Astrocyte of the hippocampus (primary cell): ENCODE measurements around the gene FGA.
"Not testable (repeated sequence)": the region's sequence is repeated elsewhere in the genome, so short reads cannot be mapped to it uniquely, and the experiment has no call there.

Experiments
- DNase-seq: peaks from one replicate; pipeline ENCODE4 v3.0.0; 2011; ENCODE audit warnings: low read depth, low spot score

Gene FGA

DNA sequence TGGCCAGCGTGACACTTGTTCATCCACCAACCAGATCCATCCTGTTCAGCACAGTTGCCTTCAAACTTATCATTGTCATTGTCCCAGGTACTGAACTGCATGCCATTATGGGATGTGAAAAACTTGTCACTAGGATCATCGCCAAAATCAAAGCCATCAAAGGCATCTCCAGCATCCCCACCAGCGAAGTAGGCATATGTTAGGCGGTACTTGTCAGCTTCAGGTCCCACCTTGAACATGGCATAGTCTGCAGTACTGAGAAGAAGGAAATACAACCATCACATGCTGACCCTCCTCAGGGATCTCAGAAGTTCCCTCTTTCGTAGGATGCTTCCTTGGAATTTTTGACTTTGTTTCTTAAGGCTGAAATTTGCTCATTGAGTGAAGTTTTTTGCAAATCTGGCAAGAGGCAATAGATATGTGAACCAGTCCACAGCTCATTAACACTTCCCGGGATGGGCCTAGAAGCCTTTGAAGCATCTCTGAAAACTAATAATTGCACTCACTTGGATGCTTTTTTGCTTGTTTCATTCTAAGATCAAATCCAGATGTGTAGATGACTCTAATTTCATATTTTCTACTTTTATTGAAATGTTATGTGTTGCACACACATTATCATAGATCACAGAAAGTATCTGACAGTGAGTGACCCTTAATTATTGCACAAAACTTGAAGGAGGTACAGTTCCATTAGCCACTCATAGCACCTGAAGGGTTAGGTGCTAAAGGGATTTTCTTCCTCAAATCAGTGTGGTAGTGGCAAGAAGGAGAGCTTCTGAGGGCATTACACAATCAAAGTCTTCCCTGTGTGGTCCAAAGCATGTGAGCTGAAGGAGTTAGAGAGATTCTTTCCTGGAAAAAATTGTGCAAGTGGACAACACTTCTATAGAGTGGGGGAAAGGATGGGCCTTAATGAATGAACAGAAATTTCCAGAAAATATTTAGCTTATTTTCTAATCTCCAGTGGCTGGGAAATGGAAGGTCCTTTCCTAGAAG is 16.5 kb upstream of the FGA start:
- no peak for DNase-seq

DNA sequence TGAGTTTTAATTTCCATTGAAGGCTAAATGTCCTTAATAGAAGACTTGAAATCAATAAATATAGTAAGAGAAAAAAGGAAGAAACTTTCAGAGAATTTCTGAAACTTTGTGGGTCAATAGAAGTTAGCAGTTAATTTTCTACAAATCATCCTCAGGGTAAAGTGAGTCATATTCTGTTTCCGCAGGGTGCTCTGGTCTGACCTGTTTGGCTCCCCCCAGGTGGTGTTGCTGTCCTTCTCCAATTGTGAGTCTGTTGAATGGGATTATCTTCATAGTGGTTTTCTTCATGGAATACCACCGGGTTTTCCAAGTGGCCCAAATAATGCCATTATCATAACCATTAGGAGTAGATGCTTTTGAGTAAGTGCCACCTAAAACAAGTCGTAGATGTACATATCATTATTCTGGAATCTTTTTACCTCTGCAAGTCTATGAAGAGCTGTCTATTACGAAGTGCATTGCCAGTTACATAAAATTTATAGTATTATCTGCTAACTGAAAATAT is 14.2 kb upstream of the FGA start:
- no peak for DNase-seq

DNA sequence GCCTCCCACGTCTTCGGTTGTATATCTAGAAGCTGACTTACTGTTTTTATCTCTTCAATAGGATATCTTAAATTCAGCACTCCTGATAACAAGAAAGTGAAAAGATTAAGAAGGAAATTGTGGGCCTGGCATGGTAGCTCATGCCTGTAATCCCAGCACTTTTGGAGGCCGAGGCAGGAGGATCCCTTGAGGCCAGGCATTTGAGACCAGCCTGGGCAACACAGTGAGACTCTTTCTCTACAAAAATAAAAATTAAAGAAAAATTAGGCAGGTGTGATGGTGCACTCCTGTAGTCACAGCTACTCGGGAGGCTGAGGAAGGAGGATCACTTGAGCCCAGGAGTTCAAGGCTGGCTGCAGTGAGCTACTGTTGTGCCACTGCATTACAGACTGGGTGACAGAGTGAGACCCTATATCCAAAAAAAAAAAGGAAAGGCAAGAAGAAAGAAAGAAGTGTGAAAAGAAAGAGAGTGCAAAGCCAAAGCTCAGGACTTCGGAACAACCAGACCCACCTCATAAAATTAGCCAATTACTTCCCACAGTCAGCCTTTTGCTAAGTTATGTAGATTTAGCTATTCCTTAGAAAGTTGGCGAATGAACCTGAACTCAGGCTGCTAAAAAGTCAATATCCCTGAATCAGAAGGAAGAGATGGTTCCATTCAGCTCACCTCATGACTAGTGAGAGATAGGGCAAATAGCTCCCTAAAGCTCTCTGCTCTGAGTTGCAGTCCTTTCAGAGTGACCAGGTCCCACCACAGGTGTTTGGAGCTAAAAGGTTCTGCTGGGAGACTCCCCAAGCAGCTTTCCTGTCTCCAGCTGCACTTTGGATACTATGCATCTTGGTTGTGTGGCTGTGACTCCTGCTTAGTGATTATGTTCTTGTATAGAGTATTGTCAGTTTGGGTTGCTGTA is 12.7 kb upstream of the FGA start:
- no peak for DNase-seq

DNA sequence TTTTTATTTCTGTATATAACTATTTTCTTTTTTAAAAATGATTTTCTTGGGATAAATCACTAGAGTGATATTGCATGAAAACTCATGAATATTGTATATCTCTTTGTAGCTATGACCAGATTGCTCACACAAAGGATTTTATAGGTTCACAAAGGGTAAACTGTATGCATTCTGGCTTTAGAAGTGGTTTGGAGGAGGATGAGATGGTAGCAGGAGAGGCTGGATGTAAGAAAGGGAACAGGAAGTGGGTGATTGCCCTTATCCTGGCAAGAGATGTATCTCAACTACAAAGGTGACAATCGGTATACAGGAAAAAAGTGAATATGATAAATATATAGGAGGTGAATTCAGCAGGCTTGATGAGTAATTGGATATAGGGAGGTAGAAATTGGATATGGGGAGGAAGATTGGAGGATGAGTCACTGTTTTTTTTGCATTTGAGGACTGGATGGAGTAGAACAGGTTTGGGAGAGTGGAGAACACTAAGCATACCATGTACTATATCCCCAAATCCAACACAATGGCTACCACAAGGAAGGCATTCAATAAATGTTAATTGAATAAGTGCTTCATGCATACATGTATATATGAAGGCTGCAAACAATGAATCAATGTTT is 12.0 kb upstream of the FGA start:
- no peak for DNase-seq

DNA sequence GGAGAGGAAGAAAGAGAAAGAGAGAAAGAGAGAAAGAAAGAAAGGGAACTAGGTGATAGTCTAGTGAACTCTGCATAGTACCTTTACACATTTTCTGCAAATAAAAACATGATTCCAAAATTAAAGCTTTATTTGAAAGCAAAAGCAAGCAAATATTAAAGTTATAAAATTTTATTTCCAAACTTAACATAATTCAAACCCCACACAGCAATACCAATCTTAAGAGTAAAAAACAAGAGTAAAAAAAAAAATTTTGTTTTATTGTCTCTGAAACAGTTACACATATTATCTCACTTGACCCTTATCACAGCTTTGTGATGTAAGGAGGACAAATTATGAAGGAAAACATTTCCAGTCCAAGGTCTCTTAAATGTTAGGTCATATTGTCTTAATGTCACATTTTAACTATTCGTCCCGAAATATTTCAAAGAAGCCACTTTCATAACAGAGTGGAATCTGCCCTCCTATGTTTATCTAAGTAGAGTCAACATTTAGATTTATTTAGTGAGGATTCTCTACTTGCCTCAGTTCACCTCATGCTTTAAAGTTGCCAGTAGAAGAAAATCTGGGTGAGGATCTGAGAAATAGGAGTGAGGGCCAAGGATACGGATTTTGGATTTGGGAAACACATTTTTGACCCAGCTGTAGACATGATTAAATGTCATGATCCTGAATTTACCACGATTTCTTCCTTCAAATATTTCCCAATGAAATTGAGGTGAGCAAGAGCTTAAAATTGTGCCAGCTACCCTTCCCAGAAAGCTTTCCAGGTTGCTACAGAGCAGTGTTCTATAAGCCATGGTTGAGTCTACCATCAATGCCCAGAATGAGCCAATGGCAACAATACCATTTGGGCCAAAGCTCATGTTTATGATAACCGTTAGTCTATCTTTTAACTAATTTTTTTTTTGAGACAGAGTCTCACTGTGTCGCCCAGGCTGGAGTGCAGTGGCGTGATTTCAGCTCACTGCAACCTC is 7.5 kb upstream of the FGA start:
- DNase-seq, result no peak

DNA sequence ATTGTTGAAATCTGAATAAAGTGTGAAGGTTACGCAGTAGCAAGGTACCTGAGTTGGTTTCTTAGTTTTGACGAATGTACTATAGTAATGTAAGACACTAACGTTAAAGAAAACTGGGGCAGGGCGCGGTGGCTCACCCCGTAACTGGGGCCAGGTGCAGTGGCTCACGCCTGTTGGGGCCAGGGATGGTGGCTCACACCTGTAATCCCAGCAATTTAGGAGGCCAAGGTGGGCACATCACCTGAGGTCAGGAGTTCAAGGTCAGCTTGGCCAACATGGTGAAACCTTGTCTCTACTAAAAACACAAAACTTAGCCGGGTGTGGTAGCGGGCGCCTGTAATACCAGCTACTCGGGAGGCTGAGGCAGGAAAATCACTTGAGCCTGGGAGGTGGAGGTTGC is 6.7 kb upstream of the FGA start:
- DNase-seq, result not testable (repeated sequence)

DNA sequence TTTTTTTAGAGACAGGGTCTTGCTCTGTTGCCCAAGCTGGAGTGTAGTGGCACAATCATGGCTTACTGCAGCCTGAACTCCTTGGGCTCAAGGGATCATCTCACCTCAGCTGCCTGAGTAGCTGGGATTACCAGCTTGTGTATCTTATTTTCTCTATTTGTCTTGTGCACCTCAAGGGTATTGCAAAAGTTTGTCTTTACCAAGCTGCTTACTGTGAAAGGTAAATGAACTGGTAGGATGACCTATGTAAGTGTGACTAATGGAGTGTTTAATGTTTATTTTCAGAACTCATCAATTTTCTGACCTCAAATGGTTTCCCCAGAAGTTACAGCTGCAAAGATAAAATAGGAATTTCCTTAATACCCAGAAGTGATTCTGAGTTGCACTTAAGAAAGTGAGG is 5.3 kb upstream of the FGA start:
- no peak for DNase-seq

DNA sequence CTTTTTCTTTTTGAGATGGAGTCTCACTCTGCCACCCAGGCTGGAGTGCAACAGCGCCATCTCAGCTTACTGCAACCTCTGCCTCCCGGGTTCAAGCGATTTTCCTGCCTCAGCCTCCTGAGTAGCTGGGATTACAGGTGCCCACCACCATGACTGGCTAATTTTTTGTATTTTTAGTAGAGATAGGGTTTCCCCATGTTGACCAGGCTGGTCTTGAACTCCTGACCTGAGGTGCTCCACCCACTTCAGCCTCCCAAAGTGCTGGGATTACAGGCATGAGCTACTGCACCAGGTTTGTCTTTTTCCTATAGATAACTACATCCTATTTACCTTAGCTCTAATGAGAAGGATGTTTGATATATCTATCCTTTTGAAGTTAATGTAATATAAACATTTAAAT is 3.8 kb upstream of the FGA start:
- DNase-seq, result not testable (repeated sequence)

DNA sequence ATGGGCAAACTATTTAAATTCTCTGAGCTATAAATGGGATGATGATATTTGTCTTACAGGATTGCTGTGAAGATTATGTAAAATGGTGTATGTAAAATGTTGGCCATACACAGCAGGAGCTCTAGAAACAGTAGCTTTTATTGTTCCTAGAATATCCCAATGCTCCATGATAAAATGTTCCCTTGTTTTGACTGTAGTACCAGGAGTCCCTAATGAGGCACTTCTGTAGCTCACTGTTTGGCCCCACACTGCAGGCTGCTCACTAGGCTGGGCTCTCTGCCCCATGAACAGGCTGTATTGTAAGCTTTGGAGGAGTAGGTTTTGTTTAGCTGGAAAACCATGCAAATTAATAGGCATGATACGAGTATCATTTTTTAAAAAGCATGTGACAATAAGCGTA is 3.3 kb upstream of the FGA start:
- no peak for DNase-seq

DNA sequence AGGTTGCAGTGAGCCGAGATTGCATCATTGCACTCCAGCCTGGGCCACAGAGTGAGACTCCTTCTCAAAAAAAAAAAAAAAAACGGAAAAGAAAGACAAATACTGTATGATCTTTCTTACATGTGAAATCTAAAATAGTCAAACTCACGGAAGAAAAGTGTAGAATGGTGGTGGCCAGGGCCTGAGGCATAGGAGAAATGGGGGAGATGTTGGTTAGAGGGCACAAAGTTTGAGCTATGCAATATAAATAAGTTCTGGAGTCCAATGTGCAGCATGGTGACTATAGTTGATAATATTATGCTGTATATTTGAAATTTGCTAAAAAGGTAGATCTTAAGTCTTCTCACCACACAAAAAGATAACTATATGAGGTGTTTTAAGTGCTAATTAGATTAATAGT is 1.3 kb upstream of the FGA start:
- no peak for DNase-seq

DNA sequence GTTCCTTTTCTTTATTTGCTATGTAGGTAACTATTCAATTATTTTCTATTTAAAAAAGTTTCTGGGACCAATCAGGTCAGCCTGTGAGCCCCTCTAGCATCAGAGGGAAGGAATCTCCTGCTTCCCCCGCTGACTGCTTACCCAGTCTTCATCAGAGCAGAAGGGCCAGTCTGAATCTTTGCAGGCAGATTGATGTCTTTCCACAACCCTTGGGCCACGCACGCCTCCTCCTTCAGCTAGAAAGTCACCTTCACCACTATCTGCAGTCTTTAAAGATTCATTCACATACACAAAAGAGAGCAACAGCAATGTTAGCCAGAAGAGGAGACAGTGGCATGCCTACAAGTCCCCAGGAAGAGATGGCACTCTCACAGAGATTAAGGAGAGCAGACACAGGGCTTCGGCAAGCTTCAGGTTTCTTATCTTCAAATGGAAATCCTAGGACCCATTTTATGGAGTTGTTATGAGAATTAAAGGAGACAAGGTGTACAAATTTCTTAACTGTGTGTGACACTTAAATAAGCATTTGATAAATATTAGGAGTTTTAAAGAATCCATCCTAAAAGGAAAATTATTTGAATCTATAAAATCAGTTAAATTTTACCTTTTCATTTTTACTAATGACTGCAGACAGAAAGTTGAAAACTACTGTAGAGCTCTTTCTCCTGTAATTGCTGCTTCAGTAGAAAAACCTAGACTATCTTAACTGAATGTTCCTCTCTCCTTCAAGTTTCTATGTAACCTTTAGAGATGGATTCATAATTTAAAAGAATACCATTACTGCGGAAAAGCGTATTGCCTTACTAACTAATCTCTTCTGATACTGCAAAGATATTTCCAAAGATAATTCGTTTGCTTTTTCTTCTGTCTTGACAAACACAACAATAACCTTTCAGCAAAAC is 995 bp downstream of the FGA start:
- no peak for DNase-seq

DNA sequence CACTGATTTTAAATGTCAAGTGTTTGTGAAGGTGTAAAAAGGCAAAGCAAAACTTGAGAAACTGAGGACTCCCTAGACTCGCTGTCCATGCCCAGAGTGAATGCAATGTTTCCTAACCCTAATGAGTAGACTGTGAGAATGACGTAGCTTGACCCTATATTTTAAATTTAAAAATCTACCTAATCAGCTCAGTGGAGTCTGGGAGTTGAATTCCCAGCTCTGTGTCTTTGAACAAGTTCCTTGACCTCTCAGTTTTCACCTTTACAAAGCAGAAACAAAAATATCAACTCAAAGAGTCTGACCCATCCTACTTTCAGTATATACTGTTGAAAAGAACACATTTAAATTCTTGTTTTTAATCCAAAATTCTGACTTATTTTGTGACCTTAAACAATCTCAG is 2.3 kb downstream of the FGA start:
- DNase-seq, result no peak

DNA sequence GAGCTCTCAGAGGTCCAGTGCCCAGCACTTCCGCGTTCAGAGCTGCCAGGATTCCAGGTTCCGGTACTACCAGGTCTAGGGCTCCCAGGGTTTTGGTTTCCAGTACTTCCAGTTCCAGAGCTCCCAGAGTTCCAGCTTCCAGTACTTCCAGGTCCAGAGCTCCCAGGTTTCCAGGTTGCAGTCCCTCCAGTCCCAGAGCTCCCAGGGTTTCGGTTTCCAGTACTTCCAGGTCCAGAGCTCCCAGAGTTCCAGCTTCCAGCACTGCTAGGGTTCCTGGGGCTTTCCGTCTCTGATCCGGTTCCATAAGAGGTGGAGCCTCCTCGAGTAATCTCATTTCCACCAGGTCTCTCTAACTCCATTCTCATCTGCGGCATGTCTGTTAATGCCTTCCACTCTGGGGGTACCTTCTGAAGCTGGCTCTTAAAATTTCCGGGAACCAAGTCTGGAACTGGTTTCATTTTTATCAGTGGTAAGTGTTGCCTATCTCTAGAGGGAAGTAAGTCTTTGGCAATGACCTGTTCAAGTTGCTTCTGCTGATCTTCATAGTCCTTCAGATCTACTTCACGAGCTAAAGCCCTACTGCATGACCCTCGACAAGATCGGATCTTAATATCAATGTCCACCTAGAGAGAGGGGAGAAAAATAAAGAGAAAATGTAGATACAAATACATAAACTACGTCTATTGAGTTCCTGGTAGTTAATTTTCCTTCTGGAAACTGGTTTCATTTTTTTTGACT is 4.1 kb downstream of the FGA start:
- DNase-seq, result no peak

DNA sequence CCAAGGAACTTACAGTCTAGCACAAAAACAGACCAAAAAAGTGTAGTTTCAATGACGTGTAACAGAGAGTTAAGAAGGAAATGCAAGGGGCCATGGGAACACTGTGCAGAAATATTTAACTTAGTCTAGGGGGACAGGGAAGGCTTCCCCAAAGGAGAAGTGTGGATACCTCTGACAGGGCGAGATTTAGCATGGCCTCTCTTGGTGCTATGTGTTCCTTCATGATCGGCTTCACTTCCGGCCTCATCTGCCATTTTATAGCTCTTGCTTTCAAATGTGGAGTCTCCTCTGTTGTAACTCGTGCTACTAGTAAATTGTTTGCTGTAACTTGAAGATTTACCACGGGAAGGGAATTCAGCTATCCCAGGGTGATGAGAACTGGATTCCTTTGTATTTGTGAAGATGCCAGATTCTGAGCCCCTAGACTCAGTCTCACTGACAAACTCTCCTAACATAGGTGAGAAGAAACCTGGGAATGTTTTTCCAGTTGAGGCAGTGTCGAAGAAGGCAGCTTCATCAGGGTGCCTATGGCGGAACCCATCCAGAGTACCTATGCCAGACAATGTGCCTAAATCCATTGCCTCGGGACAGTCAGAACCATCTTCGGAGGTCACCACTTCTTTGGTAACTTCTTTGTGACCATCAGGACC is 5.0 kb downstream of the FGA start:
- DNase-seq, result no peak

DNA sequence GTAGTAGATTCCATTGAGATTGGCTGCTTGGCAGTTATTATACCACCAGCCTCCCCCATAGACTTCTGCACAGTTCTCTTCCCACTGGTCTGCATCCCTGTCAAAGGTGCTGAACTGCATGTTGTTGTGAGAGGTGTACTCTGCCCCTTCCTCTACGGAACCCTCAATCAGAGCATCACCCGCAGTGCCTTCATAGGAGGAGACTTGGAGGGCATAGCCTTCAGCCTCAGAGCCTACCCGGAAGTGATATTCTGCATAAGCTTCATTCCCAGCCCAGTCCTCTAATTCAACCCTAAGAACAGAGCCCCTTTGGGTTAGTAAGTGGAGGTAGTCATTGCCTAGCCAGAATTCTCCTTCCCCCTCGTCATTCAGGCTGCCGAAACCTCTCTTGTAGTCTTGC is 6.3 kb downstream of the FGA start:
- DNase-seq, result no peak

DNA sequence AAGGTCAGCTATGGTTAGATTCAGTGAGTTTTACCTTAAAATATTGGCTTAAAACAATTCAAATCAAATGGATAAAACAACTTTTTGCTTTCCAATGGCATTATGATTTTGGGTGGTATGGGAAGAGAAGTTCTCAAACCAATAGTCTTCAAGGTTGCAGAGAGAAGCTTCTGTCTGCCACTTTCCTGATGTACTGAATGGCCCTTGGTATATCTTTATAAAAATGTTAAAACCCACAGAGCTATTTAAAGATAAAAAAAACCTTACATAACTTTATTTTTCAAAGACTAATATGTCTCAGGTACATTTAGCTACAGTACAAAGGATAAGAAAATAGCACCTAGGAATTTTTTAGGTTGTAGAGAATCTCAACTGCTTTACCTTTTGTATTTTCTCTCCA is 6.9 kb downstream of the FGA start:
- no peak for DNase-seq

DNA sequence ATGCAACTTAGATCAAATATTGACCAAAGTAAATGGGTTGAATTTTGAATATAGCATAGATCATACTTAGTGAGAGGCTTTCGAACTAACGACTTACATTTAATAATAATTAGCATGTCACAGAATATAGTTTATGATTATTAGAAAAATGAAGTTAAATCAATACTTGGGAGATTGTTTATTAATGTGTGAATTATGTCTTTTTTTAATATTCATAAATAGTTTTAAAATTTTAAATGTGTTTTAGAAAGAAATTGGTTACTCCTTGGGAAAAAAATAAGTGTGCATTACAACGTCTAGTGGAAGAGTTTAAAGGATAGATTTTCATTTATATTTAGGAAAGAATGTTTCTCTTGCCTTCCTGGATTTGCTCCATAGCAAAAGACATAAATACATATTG is 7.3 kb downstream of the FGA start:
- DNase-seq, result no peak

DNA sequence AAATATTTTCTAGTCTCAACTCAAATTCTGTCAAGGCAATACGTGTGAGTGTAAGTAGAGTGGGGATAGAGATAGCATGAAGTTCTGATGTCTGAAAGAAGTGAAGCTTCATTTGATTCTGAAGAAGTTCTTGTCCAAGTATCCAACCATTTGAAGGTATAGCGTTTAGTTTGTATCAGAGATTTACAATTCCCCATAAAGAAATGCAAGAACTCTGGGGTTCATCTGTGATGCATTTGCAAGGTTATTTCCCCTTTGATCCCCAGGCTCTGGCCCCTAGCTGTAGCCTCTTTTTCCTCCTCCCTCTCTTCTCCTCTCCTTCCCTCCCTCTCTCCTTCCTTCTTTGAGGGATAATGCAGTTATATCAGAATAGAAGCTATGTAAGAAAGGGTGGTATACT is 7.8 kb downstream of the FGA start:
- DNase-seq, result no peak
